ENCODE measurements around the gene AP1S2.

DNA sequence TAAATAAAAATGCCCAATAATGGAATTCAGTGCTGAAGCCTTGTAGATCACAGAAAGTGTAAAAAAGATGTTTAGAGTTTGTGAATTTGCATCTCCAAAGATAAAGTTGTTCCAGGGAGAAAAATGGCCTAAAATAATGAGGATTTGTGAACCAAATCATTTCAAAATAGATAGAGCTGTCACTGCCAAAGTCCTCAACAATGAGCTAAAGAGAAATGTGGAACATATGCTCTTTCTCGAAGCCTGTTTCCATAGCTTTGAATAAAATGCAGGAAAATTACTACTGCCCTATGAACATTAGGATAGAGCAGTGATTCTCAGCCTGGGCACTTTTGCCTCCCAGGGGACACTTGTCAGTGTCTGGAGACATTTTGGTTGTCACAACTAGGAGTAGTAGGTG, 3.4 kb upstream of the AP1S2 start:
- TF ChIP-seq, protein P1, sequence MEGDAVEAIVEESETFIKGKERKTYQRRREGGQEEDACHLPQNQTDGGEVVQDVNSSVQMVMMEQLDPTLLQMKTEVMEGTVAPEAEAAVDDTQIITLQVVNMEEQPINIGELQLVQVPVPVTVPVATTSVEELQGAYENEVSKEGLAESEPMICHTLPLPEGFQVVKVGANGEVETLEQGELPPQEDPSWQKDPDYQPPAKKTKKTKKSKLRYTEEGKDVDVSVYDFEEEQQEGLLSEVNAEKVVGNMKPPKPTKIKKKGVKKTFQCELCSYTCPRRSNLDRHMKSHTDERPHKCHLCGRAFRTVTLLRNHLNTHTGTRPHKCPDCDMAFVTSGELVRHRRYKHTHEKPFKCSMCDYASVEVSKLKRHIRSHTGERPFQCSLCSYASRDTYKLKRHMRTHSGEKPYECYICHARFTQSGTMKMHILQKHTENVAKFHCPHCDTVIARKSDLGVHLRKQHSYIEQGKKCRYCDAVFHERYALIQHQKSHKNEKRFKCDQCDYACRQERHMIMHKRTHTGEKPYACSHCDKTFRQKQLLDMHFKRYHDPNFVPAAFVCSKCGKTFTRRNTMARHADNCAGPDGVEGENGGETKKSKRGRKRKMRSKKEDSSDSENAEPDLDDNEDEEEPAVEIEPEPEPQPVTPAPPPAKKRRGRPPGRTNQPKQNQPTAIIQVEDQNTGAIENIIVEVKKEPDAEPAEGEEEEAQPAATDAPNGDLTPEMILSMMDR (IDR thresholded peaks at IDR 0.05) = no peak
- no peak for TF ChIP-seq POLR2A (IDR thresholded peaks at IDR 0.05)
